HL-60 (cell line): Measurements from ENCODE around the gene CNTN1.

Experiments
- DNase-seq, 2 experiments: peaks; one replicate each; pipeline ENCODE4 v3.0.0-alpha.2; 2010 to 2020; ENCODE audit warnings: low read depth in 1 of 2, low spot score in 1 of 2
- H3K27ac ChIP-seq: fragments of 250-450 bp; sonication (Bioruptor Pico); replicated peaks from 2 replicates; pipeline ENCODE4 v1.5.1; 2020; ENCODE audit warnings: mild to moderate bottlenecking, moderate library complexity
- H3K27me3 ChIP-seq: fragments of 250-450 bp; sonication (Bioruptor Pico); 2 replicates; pipeline ENCODE4 v1.5.1; 2021; ENCODE audit warnings: mild to moderate bottlenecking, moderate library complexity; ENCODE audit not compliant: insufficient read depth, poor library complexity, severe bottlenecking
- H3K4me3 ChIP-seq: replicated peaks from 2 replicates; pipeline ENCODE4 v1.5.1; 2011; ENCODE audit warnings: mild to moderate bottlenecking, control low read depth, low read length; ENCODE audit not compliant: insufficient read depth
- CTCF ChIP-seq: IDR thresholded peaks from one replicate; pipeline ENCODE4 v1.5.1; 2011; ENCODE audit warnings: low read length, control low read depth, inconsistent platforms; ENCODE audit not compliant: insufficient read depth
- GABPA ChIP-seq: IDR thresholded peaks from 2 replicates; pipeline ENCODE4 v1.6.1; 2012; ENCODE audit warnings: low read depth
- POLR2AphosphoS5 ChIP-seq: IDR thresholded peaks from 2 replicates; pipeline ENCODE4 v1.6.1; 2012; ENCODE audit warnings: low read depth
- REST ChIP-seq: IDR thresholded peaks from 2 replicates; pipeline ENCODE4 v1.6.1; 2012; ENCODE audit warnings: low read depth; ENCODE audit not compliant: insufficient replicate concordance
- SPI1 ChIP-seq: IDR thresholded peaks from 2 replicates; pipeline ENCODE4 v1.6.1; 2012; ENCODE audit warnings: low read depth, mild to moderate bottlenecking, borderline replicate concordance

Gene CNTN1

GRCh38 chr12:40644708-40645107, 47.5 kb upstream of the CNTN1 start:
- peaks cover 3% of the 10 kb centered on the region for H3K27me3 ChIP-seq
- no peak overlapping the region for H3K27ac ChIP-seq
- no peak overlapping the region for H3K4me3 ChIP-seq
- TF ChIP-seq SPI1 (no peak), POLR2AphosphoS5 (no peak), REST (no peak), GABPA (no peak), CTCF (no peak)
- DNase-seq: no peak

- Histone ChIP-seq H3K27me3 (peaks cover 3% of the 10 kb centered on the region), H3K4me3 (no peak overlapping the region), H3K27ac (no peak overlapping the region)
- DNase-seq: no peak
- no peak for TF ChIP-seq SPI1
- no peak for TF ChIP-seq GABPA
- no peak for TF ChIP-seq REST
- TF ChIP-seq POLR2AphosphoS5: no peak
- TF ChIP-seq CTCF: no peak
Measured at GRCh38 chr12:40645361-40645760, 46.9 kb upstream of the CNTN1 start.

- H3K27me3 ChIP-seq: peaks cover 3% of the 10 kb centered on the region
- H3K27ac ChIP-seq: no peak overlapping the region
- H3K4me3 ChIP-seq: no peak overlapping the region
- TF ChIP-seq GABPA (no peak), REST (no peak), SPI1 (no peak)
- DNase-seq: no peak
Measured at GRCh38 chr12:40646456-40646855, 45.8 kb upstream of the CNTN1 start.

GRCh38 chr12:40646911-40647310, 45.3 kb upstream of the CNTN1 start:
- peaks cover 3% of the 10 kb centered on the region for H3K27me3 ChIP-seq
- TF ChIP-seq GABPA: no peak
- TF ChIP-seq REST: no peak
- TF ChIP-seq POLR2AphosphoS5: no peak
- no peak for TF ChIP-seq CTCF
- TF ChIP-seq SPI1: no peak
- no peak overlapping the region for H3K4me3 ChIP-seq
- DNase-seq: no peak
- no peak overlapping the region for H3K27ac ChIP-seq
